HepG2 (cell line): Measurements from ENCODE around the gene BCL2A1. TPM values are rescaled to one million over a fixed set of nuclear protein-coding genes. Genes with fewer than 3 reads are reported as not detected.
A peak's percentile ranks its signal among the peaks of the same experiment; 100 is the strongest.

ENCODE experiments used
- EEA1 ChIP-seq: sonication (generic); formaldehyde crosslinking; IDR thresholded peaks from 2 replicates; pipeline ENCODE4 v1.5.1; 2020; ENCODE audit warnings: mild to moderate bottlenecking, missing genetic modification reagents, borderline replicate concordance
- HCFC1 ChIP-seq: fragments of 150-350 bp; IDR thresholded peaks from 2 replicates; pipeline ENCODE4 v1.6.1; 2014; ENCODE audit warnings: low read depth, low read length
- HMGA1 ChIP-seq: sonication (generic); formaldehyde crosslinking; conservative IDR thresholded peaks from 2 replicates; pipeline ENCODE4 v1.4.0; 2020; ENCODE audit warnings: missing genetic modification reagents
- IKZF4 ChIP-seq: sonication (generic); formaldehyde crosslinking; IDR thresholded peaks from 2 replicates; pipeline ENCODE4 v1.5.1; 2020; ENCODE audit warnings: borderline replicate concordance, mild to moderate bottlenecking, low read depth, missing genetic modification reagents; ENCODE audit errors: not compliant biosample characterization
- RFXAP ChIP-seq: sonication (generic); formaldehyde crosslinking; IDR thresholded peaks from 2 replicates; pipeline ENCODE4 v1.4.0; 2020; ENCODE audit warnings: missing genetic modification reagents, borderline replicate concordance
- RXRB ChIP-seq: IDR thresholded peaks from 2 replicates; pipeline ENCODE4 v1.6.1; 2016; ENCODE audit warnings: borderline replicate concordance, missing genetic modification reagents, missing compliant biosample characterization
- SIX1 ChIP-seq: sonication (generic); formaldehyde crosslinking; IDR thresholded peaks from 2 replicates; pipeline ENCODE4 v1.4.0; 2020; ENCODE audit warnings: missing genetic modification reagents, borderline replicate concordance
- WIZ ChIP-seq: sonication (generic); formaldehyde crosslinking; IDR thresholded peaks from 2 replicates; pipeline ENCODE4 v1.5.1; 2020; ENCODE audit warnings: mild to moderate bottlenecking, missing genetic modification reagents
- ZFP36 ChIP-seq: fragments of 150-350 bp; IDR thresholded peaks from 2 replicates; pipeline ENCODE4 v1.6.1; 2018; ENCODE audit warnings: borderline replicate concordance, low read length, low read depth; ENCODE audit not compliant: partially characterized antibody
- ZNF335 ChIP-seq: sonication (generic); formaldehyde crosslinking; IDR thresholded peaks from 2 replicates; pipeline ENCODE4 v1.4.0; 2020; ENCODE audit warnings: missing genetic modification reagents
- ZZZ3 ChIP-seq: sonication (generic); formaldehyde crosslinking; IDR thresholded peaks from 2 replicates; pipeline ENCODE4 v1.4.0; 2020; ENCODE audit warnings: missing genetic modification reagents, mild to moderate bottlenecking, borderline replicate concordance
- polyA plus RNA-seq, 8 experiments: library from polyadenylated mRNA; depleted of rRNA in 3 of 8; stranded (reverse) in 7 of 8; unstranded in 1 of 8; fragments of >200 nt; fragmentation: Illumina TruSeq in 4 of 8; extraction: Trizol in 4 of 8; gene quantifications; 2 replicates each; pipeline versions ENCODE4 v1.2.1 to v1.2.3, GENCODE V29; 2011 to 2016; ENCODE audit warnings: low read depth in 4 of 8, missing spikeins in 1 of 8, mixed read lengths in 1 of 8; ENCODE audit not compliant: insufficient read depth in 1 of 8
- total RNA-seq, 5 experiments: library from RNA; depleted of rRNA; stranded (reverse); fragments of >200 nt; fragmentation: Illumina TruSeq; extraction: Trizol; gene quantifications; 2 replicates each; pipeline ENCODE4 v1.2.3, GENCODE V29; 2016; ENCODE audit warnings: low read depth in 1 of 5
- TF ChIP-seq, protein P1 (sequence below): IDR thresholded peaks from 2 replicates; pipeline ENCODE4 v1.6.1; 2016; ENCODE audit warnings: missing compliant biosample characterization, missing genetic modification reagents, borderline replicate concordance
- TF ChIP-seq, protein P2 (sequence below): sonication (generic); formaldehyde crosslinking; IDR thresholded peaks from 2 replicates; pipeline ENCODE4 v1.4.0; 2020; ENCODE audit warnings: mild to moderate bottlenecking, missing genetic modification reagents
- TF ChIP-seq, protein P3 (sequence below): sonication (generic); formaldehyde crosslinking; IDR thresholded peaks from 2 replicates; pipeline ENCODE4 v1.5.0; 2020; ENCODE audit warnings: mild to moderate bottlenecking, missing genetic modification reagents
- TF ChIP-seq, protein P4 (sequence below): sonication (generic); formaldehyde crosslinking; IDR thresholded peaks from 2 replicates; pipeline ENCODE4 v1.9.0; 2021; ENCODE audit warnings: missing genetic modification reagents, mild to moderate bottlenecking, borderline replicate concordance
- TF ChIP-seq, protein P5 (sequence below): sonication (generic); formaldehyde crosslinking; IDR thresholded peaks from 2 replicates; pipeline ENCODE4 v1.4.0; 2020; ENCODE audit warnings: mild to moderate bottlenecking, missing genetic modification reagents

BCL2A1 gene
- total and polyA plus RNA-seq, 2 of the 13 experiments (the other 11 are each of a cell fraction or from before 2014, with no cell fraction given) = 0.08 to 0.31 TPM

DNA sequence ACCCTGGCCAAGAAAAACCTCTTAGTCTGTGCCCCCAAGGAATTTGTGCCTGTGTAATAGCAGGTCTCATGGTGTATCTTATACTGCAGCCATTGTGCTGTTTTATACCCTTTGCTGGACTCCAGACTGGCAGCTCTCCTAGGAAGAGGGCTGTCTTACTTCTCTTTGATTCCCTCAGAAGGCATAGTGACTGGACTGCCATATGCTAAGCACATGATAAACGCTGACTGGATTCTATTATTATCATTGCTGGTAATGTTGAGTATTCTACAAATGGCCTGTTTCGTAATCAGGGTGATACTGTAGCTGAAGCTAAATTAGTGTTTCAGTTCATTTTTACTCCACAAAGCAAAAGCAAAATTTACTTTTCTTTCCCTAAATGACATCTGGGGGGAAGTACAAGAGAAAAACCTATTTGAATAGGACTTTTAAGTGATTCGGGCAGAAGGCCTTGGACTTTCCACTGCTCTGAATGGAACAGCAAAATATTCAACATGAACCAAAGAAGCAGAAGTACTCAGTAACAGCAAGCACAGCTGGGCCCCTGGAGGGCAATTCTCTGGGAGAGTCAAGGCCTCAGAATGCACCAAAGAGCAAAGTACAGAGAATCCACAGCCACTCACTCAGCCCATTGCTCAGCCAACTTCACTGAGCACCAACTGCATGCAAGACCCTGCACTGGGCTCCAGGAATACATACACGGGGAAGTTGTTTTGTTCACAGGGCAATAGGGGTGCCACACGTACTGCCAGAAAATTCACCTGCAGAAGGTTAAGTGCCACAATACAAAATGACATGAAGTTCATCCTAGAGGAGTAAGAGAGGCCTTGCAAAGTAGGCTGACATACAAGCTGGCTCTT lies 7.9 kb upstream of the BCL2A1 start (continued):
- TF ChIP-seq, protein P1, sequence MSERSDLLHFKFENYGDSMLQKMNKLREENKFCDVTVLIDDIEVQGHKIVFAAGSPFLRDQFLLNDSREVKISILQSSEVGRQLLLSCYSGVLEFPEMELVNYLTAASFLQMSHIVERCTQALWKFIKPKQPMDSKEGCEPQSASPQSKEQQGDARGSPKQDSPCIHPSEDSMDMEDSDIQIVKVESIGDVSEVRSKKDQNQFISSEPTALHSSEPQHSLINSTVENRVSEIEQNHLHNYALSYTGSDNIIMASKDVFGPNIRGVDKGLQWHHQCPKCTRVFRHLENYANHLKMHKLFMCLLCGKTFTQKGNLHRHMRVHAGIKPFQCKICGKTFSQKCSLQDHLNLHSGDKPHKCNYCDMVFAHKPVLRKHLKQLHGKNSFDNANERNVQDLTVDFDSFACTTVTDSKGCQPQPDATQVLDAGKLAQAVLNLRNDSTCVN (CRISPR knock-in tag) = no peak
- TF ChIP-seq ZNF335 (CRISPR knock-in tag) (no peak; the same call in 1 of the 2 replicates), WIZ (CRISPR knock-in tag) (no peak), RXRB (CRISPR knock-in tag) (peak; percentile 54; the same call in 1 of the 2 replicates), ZFP36 (no peak), HMGA1 (CRISPR knock-in tag) (no peak), IKZF4 (no peak), EEA1 (CRISPR knock-in tag) (no peak), SIX1 (CRISPR knock-in tag) (no peak), HCFC1 (no peak), ZZZ3 (CRISPR knock-in tag) (no peak), RFXAP (CRISPR knock-in tag) (no peak)
- TF ChIP-seq, protein P2, sequence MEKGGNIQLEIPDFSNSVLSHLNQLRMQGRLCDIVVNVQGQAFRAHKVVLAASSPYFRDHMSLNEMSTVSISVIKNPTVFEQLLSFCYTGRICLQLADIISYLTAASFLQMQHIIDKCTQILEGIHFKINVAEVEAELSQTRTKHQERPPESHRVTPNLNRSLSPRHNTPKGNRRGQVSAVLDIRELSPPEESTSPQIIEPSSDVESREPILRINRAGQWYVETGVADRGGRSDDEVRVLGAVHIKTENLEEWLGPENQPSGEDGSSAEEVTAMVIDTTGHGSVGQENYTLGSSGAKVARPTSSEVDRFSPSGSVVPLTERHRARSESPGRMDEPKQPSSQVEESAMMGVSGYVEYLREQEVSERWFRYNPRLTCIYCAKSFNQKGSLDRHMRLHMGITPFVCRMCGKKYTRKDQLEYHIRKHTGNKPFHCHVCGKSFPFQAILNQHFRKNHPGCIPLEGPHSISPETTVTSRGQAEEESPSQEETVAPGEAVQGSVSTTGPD = no peak
- TF ChIP-seq, protein P3, sequence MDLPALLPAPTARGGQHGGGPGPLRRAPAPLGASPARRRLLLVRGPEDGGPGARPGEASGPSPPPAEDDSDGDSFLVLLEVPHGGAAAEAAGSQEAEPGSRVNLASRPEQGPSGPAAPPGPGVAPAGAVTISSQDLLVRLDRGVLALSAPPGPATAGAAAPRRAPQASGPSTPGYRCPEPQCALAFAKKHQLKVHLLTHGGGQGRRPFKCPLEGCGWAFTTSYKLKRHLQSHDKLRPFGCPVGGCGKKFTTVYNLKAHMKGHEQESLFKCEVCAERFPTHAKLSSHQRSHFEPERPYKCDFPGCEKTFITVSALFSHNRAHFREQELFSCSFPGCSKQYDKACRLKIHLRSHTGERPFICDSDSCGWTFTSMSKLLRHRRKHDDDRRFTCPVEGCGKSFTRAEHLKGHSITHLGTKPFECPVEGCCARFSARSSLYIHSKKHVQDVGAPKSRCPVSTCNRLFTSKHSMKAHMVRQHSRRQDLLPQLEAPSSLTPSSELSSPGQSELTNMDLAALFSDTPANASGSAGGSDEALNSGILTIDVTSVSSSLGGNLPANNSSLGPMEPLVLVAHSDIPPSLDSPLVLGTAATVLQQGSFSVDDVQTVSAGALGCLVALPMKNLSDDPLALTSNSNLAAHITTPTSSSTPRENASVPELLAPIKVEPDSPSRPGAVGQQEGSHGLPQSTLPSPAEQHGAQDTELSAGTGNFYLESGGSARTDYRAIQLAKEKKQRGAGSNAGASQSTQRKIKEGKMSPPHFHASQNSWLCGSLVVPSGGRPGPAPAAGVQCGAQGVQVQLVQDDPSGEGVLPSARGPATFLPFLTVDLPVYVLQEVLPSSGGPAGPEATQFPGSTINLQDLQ (CRISPR knock-in tag) = no peak
- TF ChIP-seq, protein P4, sequence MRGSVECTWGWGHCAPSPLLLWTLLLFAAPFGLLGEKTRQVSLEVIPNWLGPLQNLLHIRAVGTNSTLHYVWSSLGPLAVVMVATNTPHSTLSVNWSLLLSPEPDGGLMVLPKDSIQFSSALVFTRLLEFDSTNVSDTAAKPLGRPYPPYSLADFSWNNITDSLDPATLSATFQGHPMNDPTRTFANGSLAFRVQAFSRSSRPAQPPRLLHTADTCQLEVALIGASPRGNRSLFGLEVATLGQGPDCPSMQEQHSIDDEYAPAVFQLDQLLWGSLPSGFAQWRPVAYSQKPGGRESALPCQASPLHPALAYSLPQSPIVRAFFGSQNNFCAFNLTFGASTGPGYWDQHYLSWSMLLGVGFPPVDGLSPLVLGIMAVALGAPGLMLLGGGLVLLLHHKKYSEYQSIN (CRISPR knock-in tag) = no peak
- TF ChIP-seq, protein P5, sequence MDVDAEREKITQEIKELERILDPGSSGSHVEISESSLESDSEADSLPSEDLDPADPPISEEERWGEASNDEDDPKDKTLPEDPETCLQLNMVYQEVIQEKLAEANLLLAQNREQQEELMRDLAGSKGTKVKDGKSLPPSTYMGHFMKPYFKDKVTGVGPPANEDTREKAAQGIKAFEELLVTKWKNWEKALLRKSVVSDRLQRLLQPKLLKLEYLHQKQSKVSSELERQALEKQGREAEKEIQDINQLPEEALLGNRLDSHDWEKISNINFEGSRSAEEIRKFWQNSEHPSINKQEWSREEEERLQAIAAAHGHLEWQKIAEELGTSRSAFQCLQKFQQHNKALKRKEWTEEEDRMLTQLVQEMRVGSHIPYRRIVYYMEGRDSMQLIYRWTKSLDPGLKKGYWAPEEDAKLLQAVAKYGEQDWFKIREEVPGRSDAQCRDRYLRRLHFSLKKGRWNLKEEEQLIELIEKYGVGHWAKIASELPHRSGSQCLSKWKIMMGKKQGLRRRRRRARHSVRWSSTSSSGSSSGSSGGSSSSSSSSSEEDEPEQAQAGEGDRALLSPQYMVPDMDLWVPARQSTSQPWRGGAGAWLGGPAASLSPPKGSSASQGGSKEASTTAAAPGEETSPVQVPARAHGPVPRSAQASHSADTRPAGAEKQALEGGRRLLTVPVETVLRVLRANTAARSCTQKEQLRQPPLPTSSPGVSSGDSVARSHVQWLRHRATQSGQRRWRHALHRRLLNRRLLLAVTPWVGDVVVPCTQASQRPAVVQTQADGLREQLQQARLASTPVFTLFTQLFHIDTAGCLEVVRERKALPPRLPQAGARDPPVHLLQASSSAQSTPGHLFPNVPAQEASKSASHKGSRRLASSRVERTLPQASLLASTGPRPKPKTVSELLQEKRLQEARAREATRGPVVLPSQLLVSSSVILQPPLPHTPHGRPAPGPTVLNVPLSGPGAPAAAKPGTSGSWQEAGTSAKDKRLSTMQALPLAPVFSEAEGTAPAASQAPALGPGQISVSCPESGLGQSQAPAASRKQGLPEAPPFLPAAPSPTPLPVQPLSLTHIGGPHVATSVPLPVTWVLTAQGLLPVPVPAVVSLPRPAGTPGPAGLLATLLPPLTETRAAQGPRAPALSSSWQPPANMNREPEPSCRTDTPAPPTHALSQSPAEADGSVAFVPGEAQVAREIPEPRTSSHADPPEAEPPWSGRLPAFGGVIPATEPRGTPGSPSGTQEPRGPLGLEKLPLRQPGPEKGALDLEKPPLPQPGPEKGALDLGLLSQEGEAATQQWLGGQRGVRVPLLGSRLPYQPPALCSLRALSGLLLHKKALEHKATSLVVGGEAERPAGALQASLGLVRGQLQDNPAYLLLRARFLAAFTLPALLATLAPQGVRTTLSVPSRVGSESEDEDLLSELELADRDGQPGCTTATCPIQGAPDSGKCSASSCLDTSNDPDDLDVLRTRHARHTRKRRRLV (CRISPR knock-in tag) = no peak
